Ovary (tissue), 3 donors: ENCODE data around the gene CYP4B1.

Experiments used
- EP300 ChIP-seq: sonication (generic); formaldehyde crosslinking; IDR thresholded peaks from one replicate; pipeline ENCODE4 v1.6.1; 2017; ENCODE audit warnings: antibody characterized with exemption
- POLR2A ChIP-seq: fragments of 450-650 bp; IDR thresholded peaks from one replicate; pipeline ENCODE4 v1.6.1; 2017; ENCODE audit warnings: antibody characterized with exemption, mild to moderate bottlenecking, moderate library complexity
- TF ChIP-seq, protein P1 (sequence below), 3 donors: fragments of 450-650 bp in 2 of 3; fragments of 200-600 bp in 1 of 3; IDR thresholded peaks; one replicate each; pipeline versions ENCODE4 v1.5.1 to v1.8.0; 2016 to 2022; ENCODE audit warnings: antibody characterized with exemption in 3 of 3, mild to moderate bottlenecking in 1 of 3
- donor health status: DM: no; HTN: no; CAD: no.

DNA sequence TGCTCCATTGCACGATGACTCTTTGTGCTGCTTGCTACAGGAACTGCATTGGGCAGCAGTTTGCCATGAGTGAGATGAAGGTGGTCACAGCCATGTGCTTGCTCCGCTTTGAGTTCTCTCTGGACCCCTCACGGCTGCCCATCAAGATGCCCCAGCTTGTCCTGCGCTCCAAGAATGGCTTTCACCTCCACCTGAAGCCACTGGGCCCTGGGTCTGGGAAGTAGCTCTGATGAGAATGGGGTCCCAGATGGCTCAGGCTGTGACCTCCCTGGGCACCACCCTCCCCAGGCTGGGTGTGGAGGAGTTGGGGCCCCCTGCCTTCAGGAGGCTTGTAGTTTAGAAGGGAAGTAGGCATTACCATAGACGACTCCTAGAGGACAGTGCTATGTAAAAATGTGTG lies 19.7 kb downstream of the CYP4B1 start:
- TF ChIP-seq, protein P1, sequence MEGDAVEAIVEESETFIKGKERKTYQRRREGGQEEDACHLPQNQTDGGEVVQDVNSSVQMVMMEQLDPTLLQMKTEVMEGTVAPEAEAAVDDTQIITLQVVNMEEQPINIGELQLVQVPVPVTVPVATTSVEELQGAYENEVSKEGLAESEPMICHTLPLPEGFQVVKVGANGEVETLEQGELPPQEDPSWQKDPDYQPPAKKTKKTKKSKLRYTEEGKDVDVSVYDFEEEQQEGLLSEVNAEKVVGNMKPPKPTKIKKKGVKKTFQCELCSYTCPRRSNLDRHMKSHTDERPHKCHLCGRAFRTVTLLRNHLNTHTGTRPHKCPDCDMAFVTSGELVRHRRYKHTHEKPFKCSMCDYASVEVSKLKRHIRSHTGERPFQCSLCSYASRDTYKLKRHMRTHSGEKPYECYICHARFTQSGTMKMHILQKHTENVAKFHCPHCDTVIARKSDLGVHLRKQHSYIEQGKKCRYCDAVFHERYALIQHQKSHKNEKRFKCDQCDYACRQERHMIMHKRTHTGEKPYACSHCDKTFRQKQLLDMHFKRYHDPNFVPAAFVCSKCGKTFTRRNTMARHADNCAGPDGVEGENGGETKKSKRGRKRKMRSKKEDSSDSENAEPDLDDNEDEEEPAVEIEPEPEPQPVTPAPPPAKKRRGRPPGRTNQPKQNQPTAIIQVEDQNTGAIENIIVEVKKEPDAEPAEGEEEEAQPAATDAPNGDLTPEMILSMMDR (IDR thresholded peaks at IDR 0.05) = no peak
- TF ChIP-seq POLR2A (no peak), EP300 (no peak)
